ENCODE results near the gene TRIM2. TPM values are rescaled to one million over a fixed set of nuclear protein-coding genes. Genes with fewer than 3 reads are reported as not detected.

The TRIM2 gene
- 10 to 100 TPM in 3 of 4 donors, 1 to 10 TPM in 1; 5.8 to 18.9 (median 14.9) TPM for total RNA-seq

DNA sequence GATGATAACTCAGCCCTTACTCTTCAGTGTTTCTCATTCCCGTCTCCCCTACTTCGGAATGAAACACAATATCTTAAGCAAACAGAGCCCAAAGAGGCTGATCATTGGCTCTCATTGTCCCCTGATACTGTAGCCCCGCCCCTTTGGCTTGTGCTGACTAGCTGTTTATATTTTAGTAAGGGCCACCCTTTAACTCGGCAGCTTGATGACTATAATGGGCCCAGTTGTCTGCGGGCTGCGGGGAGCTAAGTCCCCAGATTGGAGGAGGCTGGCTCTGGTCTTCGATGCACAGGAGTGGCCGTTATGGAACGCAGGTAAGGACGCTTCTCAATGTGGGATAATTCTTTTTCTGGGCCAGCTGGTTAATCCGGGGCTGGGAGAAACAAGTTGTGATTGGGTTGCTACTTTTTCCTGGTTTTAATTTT, at the start of gene TRIM2:
Gene TRIM2, plus strand, starts transcription at position 197 of the 425 bp plus-strand sequence. Its CDS starts 88 bp downstream, at position 285.
- H3K27me3 ChIP-seq, result no peaks in the 10 kb centered on the region
- intact Hi-C loops (cut with DNase I), result no loop called here
- H3K4me1 ChIP-seq, result peaks cover 0 to 26% (median 9%) of the 10 kb centered on the region in 3 donors
- H3K36me3 ChIP-seq, result no peaks in the 10 kb centered on the region
- no peaks in the 10 kb centered on the region for H3K9me3 ChIP-seq
- no peak for DNase-seq
- peak within 1 kb of the TSS in 2 of 4 donors; percentile 16 to 54 for H3K4me3 ChIP-seq
- WGBS, 2 donors, result 21 to 54% methylated on average over 11 of the region's 11 CpGs
- TF ChIP-seq CTCF (IDR thresholded peaks at IDR 0.05) (no peak), POLR2A (IDR thresholded peaks at IDR 0.05) (no peak)
- H3K27ac ChIP-seq, result peak within 1 kb of the TSS; percentile 1 to 34 (median 16)

DNA sequence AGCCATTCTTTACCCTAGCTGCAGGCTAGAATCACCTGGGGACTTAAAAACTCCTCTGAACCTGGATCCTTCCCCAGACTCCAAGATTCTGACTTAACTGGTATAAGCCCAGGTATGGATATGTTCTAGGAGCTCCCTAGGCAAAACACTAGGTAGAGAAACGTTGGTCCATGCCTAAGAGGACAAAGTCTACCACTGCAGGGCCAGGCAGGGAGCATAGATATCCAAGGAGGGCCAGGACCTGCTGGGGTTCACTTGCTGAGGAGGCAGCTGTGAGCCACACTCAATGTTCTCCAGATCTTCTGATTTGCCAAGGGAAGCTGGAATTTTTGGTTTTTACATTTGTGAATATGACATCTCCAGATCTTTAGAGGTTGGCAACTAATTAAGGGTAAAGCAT, 48.6 kb upstream of the TRIM2 start:
- 60 to 71% methylated on average over 1 of the region's 1 CpG for WGBS, 2 donors

DNA sequence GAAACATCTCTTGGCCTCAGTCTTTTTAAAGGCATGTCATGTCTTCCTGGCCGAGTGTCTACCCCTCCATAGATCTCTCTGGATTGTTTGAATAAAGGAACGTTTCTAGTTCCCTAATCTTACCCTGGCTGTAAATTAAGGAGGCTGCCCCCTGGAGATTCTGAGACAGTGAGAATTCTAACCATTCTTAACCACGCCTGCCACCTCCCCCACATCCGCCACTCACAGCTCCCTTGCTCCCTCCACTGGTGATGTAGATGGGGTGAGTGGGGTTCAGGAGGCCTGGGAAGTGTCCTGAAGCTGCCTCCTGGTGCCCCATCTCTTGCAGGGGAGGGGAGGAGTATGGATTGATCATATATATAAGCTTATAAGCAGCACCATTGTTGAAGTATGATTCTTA, 48.0 kb upstream of the TRIM2 start:
- TF ChIP-seq POLR2A (IDR thresholded peaks at IDR 0.05), result no peak
- TF ChIP-seq CTCF (IDR thresholded peaks at IDR 0.05), result no peak
- intact Hi-C loops (cut with DNase I), result no loop called here
- Histone ChIP-seq H3K27ac (no peak overlapping the region), H3K36me3 (no peaks in the 10 kb centered on the region), H3K27me3 (peaks cover 0 to 56% (median 0%) of the 10 kb centered on the region in 4 donors), H3K9me3 (no peaks in the 10 kb centered on the region), H3K4me1 (peaks cover 14 to 27% (median 18%) of the 10 kb centered on the region in 3 donors), H3K4me3 (no peak overlapping the region)
- no peak for DNase-seq
- WGBS, 2 donors, result 46 to 53% methylated on average over 4 of the region's 4 CpGs

More for the DNA sequence above, 48.6 kb upstream of the TRIM2 start:
- Histone ChIP-seq H3K27ac (no peak overlapping the region), H3K4me1 (peaks cover 14 to 27% (median 18%) of the 10 kb centered on the region in 3 donors), H3K4me3 (no peak overlapping the region), H3K27me3 (peaks cover 0 to 56% (median 0%) of the 10 kb centered on the region in 4 donors), H3K9me3 (no peaks in the 10 kb centered on the region), H3K36me3 (no peaks in the 10 kb centered on the region)
- TF ChIP-seq CTCF (IDR thresholded peaks at IDR 0.05) (no peak), POLR2A (IDR thresholded peaks at IDR 0.05) (no peak)
- no peak for DNase-seq
- intact Hi-C loops (cut with DNase I), result no loop called here

- Histone ChIP-seq H3K4me1 (peaks cover 14 to 27% (median 18%) of the 10 kb centered on the region in 3 donors), H3K27me3 (peaks cover 0 to 56% (median 0%) of the 10 kb centered on the region in 4 donors), H3K4me3 (no peak overlapping the region), H3K9me3 (no peaks in the 10 kb centered on the region), H3K27ac (no peak overlapping the region), H3K36me3 (no peaks in the 10 kb centered on the region)
- intact Hi-C loops (cut with DNase I), result no loop called here
- DNase-seq, result no peak
- no peak for TF ChIP-seq POLR2A (IDR thresholded peaks at IDR 0.05)
- TF ChIP-seq CTCF (IDR thresholded peaks at IDR 0.05), result no peak
- 83 to 85% methylated on average over 1 to 3 of the region's 5 CpGs for WGBS, 2 donors
Measured at GRCh38 chr4:153156721-153157120, 47.5 kb upstream of the TRIM2 start.

DNA sequence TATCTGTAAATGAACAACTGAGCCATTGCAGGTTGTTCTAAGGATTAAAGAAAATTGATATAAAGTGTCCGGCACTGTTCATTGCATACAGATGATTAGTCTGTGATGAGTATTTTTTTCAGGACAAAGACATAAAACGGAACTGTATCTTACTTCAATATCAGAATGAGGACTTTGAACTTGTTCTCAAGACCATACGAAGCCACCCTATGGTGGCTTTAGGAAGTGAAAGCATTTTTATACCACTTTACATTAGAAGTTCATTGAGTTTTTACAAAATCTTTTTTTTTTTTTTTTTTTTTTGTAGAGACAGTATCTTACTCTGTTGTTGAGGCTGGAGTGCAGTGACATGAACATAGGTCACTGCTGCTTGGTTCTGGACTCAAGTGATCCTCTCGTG, 45.2 kb upstream of the TRIM2 start:
- Histone ChIP-seq H3K27ac (no peak overlapping the region), H3K4me1 (peaks cover 0 to 4% (median 2%) of the 10 kb centered on the region in 3 donors)

More for the DNA sequence above, 45.2 kb upstream of the TRIM2 start:
- TF ChIP-seq CTCF (IDR thresholded peaks at IDR 0.05) (no peak), POLR2A (IDR thresholded peaks at IDR 0.05) (no peak)
- no peaks in the 10 kb centered on the region for H3K9me3 ChIP-seq
- no peak for DNase-seq
- H3K4me3 ChIP-seq, result no peak overlapping the region
- intact Hi-C loops (cut with DNase I), result no loop called here
- 76 to 80% methylated on average over 4 of the region's 4 CpGs for WGBS, 2 donors
- peaks cover 0 to 43% (median 0%) of the 10 kb centered on the region in 4 donors for H3K27me3 ChIP-seq
- H3K36me3 ChIP-seq, result no peaks in the 10 kb centered on the region
